HG03060 (cell line): Measurements from ENCODE around the gene FSTL4.

Experiments used
- ATAC-seq: cut with Tn5 transposase; IDR thresholded peaks from one replicate; pipeline ENCODE4 v1.9.1; 2021; ENCODE audit warnings: low read depth, moderate number of reproducible peaks; ENCODE audit not compliant: unreplicated experiment

Gene FSTL4

GRCh38 chr5:133356984-133357421 lies 255.3 kb downstream of the FSTL4 start:
- no peak for ATAC-seq

GRCh38 chr5:133356396-133356983 lies 255.9 kb downstream of the FSTL4 start:
- ATAC-seq = no peak

- no peak for ATAC-seq
These were observed 257.8 kb downstream of the FSTL4 start for GRCh38 chr5:133354323-133355185.

GRCh38 chr5:133353741-133354140 lies 258.6 kb downstream of the FSTL4 start:
- ATAC-seq = no peak

GRCh38 chr5:133348406-133348805 lies 263.9 kb downstream of the FSTL4 start:
- no peak for ATAC-seq

- ATAC-seq = no peak
These were observed 265.3 kb downstream of the FSTL4 start for GRCh38 chr5:133347039-133347438.

- no peak for ATAC-seq
These were observed 268.1 kb downstream of the FSTL4 start for GRCh38 chr5:133344266-133344665.

- ATAC-seq = no peak
These were observed 269.1 kb downstream of the FSTL4 start for GRCh38 chr5:133343196-133343595.

- ATAC-seq = no peak
These were observed 270.2 kb downstream of the FSTL4 start for GRCh38 chr5:133341915-133342710.

- no peak for ATAC-seq
These were observed 271.0 kb downstream of the FSTL4 start for GRCh38 chr5:133341296-133341695.

GRCh38 chr5:133340822-133341221 lies 271.5 kb downstream of the FSTL4 start:
- no peak for ATAC-seq

GRCh38 chr5:133340002-133340755 lies 272.2 kb downstream of the FSTL4 start:
- ATAC-seq = no peak

- ATAC-seq = no peak
These were observed 273.6 kb downstream of the FSTL4 start for GRCh38 chr5:133338504-133339355.

GRCh38 chr5:133337795-133338445 lies 274.4 kb downstream of the FSTL4 start:
- ATAC-seq = no peak

- ATAC-seq = no peak
These were observed 275.4 kb downstream of the FSTL4 start for GRCh38 chr5:133336969-133337410.

- ATAC-seq = no peak
These were observed 276.0 kb downstream of the FSTL4 start for GRCh38 chr5:133336121-133336968.

GRCh38 chr5:133334796-133335639 lies 277.3 kb downstream of the FSTL4 start:
- no peak for ATAC-seq
